ENCODE measurements around the gene PLCL1. TPM values are rescaled to one million over a fixed set of nuclear protein-coding genes. Genes with fewer than 3 reads are reported as not detected.

Gene PLCL1
- total RNA-seq, 1 donor from 2014 or later: 13.6 TPM

DNA sequence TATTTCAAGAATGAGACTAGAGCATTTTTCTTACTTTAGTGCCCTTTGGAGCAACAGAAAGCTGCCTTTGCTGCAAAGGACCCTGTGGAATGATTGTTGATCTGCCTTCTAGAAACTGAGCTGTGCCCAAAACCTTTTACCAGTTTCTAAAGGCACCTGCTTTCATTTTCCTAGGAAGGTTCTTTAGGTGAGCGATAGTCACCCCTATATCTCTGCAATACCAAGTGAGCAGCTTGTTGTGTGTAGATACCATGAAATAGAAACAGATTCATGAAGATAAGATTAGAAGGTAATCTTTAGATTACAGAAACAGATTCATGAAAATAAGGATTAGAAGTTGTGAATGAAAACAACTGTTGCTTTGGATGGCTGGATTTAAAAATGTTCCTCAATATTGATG lies 202.3 kb downstream of the PLCL1 start:
- TF ChIP-seq, protein P1, sequence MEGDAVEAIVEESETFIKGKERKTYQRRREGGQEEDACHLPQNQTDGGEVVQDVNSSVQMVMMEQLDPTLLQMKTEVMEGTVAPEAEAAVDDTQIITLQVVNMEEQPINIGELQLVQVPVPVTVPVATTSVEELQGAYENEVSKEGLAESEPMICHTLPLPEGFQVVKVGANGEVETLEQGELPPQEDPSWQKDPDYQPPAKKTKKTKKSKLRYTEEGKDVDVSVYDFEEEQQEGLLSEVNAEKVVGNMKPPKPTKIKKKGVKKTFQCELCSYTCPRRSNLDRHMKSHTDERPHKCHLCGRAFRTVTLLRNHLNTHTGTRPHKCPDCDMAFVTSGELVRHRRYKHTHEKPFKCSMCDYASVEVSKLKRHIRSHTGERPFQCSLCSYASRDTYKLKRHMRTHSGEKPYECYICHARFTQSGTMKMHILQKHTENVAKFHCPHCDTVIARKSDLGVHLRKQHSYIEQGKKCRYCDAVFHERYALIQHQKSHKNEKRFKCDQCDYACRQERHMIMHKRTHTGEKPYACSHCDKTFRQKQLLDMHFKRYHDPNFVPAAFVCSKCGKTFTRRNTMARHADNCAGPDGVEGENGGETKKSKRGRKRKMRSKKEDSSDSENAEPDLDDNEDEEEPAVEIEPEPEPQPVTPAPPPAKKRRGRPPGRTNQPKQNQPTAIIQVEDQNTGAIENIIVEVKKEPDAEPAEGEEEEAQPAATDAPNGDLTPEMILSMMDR (IDR thresholded peaks at IDR 0.05; ENCODE audit: unreplicated experiment): no peak
- no peaks in the 10 kb centered on the region for H3K36me3 Mint-ChIP-seq (ENCODE audit: low read depth, unreplicated experiment)
- DNase-seq (ENCODE audit: low spot score): no peak
- H3K9me3 Mint-ChIP-seq (ENCODE audit: unreplicated experiment): no peaks in the 10 kb centered on the region
- no peaks in the 10 kb centered on the region for H3K4me1 Mint-ChIP-seq (ENCODE audit: unreplicated experiment)
- H3K4me3 Mint-ChIP-seq (ENCODE audit: unreplicated experiment): no peak overlapping the region
- H3K27ac Mint-ChIP-seq (ENCODE audit: unreplicated experiment): no peak overlapping the region
- no peaks in the 10 kb centered on the region for H3K27me3 Mint-ChIP-seq (ENCODE audit: unreplicated experiment)

DNA sequence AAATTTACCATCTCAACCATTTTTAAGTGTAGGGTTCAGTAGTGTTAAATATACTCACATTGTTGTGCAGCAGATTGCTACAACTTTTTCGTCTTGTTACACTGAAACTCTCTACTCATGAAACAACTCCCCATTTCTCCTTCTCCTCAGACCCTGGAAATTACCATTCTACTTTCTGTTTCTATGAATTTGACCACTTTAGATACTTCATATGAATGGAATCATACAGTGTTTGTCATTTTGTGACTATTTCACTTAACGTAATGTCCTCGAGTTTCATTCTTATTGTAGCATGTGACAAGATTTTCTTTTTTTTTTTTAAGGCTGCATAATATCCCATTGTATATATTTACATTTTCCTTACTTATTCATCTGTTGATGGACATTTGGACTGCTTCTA lies 203.8 kb downstream of the PLCL1 start:
- DNase-seq (ENCODE audit: low spot score): no peak
- H3K9me3 Mint-ChIP-seq (ENCODE audit: unreplicated experiment): no peaks in the 10 kb centered on the region
- no peak overlapping the region for H3K27ac Mint-ChIP-seq (ENCODE audit: unreplicated experiment)
- H3K4me3 Mint-ChIP-seq (ENCODE audit: unreplicated experiment): no peak overlapping the region
- TF ChIP-seq, protein P1 (IDR thresholded peaks at IDR 0.05; ENCODE audit: unreplicated experiment): no peak
- no peaks in the 10 kb centered on the region for H3K27me3 Mint-ChIP-seq (ENCODE audit: unreplicated experiment)
- H3K36me3 Mint-ChIP-seq (ENCODE audit: low read depth, unreplicated experiment): no peaks in the 10 kb centered on the region
- H3K4me1 Mint-ChIP-seq (ENCODE audit: unreplicated experiment): no peaks in the 10 kb centered on the region

DNA sequence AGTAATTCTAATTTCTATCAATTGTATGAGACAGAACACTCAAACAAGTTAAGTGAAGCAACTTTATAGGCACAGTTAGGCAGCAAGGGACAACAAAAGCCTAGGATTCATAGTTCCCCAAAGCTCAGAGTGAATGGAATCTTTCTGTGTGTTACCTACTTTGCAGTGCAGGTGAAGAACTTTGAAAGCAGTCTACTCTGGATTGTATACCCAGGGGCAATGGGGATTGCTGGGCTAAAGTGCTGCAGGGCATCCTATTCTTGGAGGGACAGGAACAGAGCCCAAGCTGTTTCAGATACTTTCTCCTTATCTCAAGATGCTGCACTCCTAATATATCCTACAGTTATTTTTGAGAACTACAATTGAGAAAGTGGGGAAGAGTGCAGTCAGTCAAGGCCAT lies 207.6 kb downstream of the PLCL1 start:
- DNase-seq (ENCODE audit: low spot score): no peak
- no peaks in the 10 kb centered on the region for H3K36me3 Mint-ChIP-seq (ENCODE audit: low read depth, unreplicated experiment)
- H3K27me3 Mint-ChIP-seq (ENCODE audit: unreplicated experiment): no peaks in the 10 kb centered on the region
- TF ChIP-seq, protein P1 (IDR thresholded peaks at IDR 0.05; ENCODE audit: unreplicated experiment): no peak
- no peak overlapping the region for H3K4me3 Mint-ChIP-seq (ENCODE audit: unreplicated experiment)
- H3K4me1 Mint-ChIP-seq (ENCODE audit: unreplicated experiment): no peaks in the 10 kb centered on the region
- no peaks in the 10 kb centered on the region for H3K9me3 Mint-ChIP-seq (ENCODE audit: unreplicated experiment)
- no peak overlapping the region for H3K27ac Mint-ChIP-seq (ENCODE audit: unreplicated experiment)

DNA sequence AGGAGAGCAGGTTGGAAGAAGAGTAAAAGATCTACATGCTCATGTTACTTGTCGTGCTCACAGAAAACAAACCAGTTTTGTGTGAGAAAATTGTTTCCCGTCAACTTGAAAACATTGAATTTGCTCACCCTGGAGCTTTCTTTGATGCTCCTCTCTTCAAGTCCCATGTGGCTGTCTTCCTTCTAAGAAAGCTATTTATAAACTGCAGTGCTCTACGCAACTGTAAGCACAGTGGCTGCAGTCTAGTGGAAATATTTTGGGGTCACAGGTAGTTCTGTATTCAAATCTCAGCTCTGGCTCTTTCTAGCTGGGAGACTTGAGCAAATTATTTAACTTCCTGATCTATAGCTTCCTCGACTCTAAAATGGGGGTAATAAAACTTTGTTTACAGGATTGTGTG lies 211.8 kb downstream of the PLCL1 start:
- H3K27me3 Mint-ChIP-seq (ENCODE audit: unreplicated experiment): peaks cover 5% of the 10 kb centered on the region
- DNase-seq (ENCODE audit: low spot score): no peak
- no peak overlapping the region for H3K4me3 Mint-ChIP-seq (ENCODE audit: unreplicated experiment)
- H3K27ac Mint-ChIP-seq (ENCODE audit: unreplicated experiment): no peak overlapping the region
- H3K4me1 Mint-ChIP-seq (ENCODE audit: unreplicated experiment): no peaks in the 10 kb centered on the region
- no peaks in the 10 kb centered on the region for H3K36me3 Mint-ChIP-seq (ENCODE audit: low read depth, unreplicated experiment)
- TF ChIP-seq, protein P1 (IDR thresholded peaks at IDR 0.05; ENCODE audit: unreplicated experiment): no peak
- no peaks in the 10 kb centered on the region for H3K9me3 Mint-ChIP-seq (ENCODE audit: unreplicated experiment)

DNA sequence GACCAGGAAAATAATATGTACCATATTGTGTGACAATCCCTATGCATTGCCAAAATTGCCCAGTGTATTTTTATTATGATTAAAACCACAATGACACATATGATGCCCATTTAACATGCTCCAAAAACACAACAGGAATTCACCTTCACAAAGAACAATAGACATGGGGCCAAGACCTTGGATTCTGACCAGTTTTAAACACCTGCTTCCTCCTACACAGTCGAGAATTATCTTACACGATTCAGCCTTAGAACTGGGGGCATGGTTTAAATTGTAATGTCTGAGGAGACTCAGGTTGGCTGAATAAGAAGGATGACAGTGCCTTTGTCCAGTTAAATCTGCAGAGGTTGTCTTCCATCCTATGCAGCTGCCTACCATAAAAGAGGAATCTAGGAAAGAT lies 212.7 kb downstream of the PLCL1 start:
- Mint-ChIP-seq H3K36me3 (ENCODE audit: low read depth, unreplicated experiment) (no peaks in the 10 kb centered on the region), H3K4me1 (ENCODE audit: unreplicated experiment) (no peaks in the 10 kb centered on the region), H3K4me3 (ENCODE audit: unreplicated experiment) (no peak overlapping the region), H3K9me3 (ENCODE audit: unreplicated experiment) (no peaks in the 10 kb centered on the region), H3K27me3 (ENCODE audit: unreplicated experiment) (peaks cover 7% of the 10 kb centered on the region), H3K27ac (ENCODE audit: unreplicated experiment) (no peak overlapping the region)
- TF ChIP-seq, protein P1 (IDR thresholded peaks at IDR 0.05; ENCODE audit: unreplicated experiment): no peak
- DNase-seq (ENCODE audit: low spot score): no peak
